Naive B cell (primary cell): ENCODE results near the gene CAMK4. TPM values are rescaled to one million over a fixed set of nuclear protein-coding genes. Genes with fewer than 3 reads are reported as not detected.
"Not testable (repeated sequence)": the region's sequence is repeated elsewhere in the genome, so short reads cannot be mapped to it uniquely, and the experiment has no call there.

Source experiments
- ATAC-seq, 2 donors: fragments of 150-1000 bp; cut with Tn5 transposase; 2 replicates each; pipeline ENCODE4 v1.10.0; 2021; ENCODE audit warnings: low read depth in 2 of 2, mild to moderate bottlenecking in 2 of 2, moderate library complexity in 2 of 2
- DNase-seq: peaks from one replicate; pipeline ENCODE4 v3.0.0; 2022
- H3K27ac Mint-ChIP-seq, 6 donors: one replicate each; pipeline ENCODE4 v1.8.0; 2020 to 2022; ENCODE audit warnings: mild to moderate bottlenecking in 6 of 6, mixed read lengths in 6 of 6, moderate library complexity in 5 of 6, inconsistent platforms in 2 of 6
- H3K27me3 Mint-ChIP-seq, 3 donors: one replicate each; pipeline ENCODE4 v1.8.0; 2021 to 2022; ENCODE audit warnings: mixed read lengths in 3 of 3, mild to moderate bottlenecking in 1 of 3
- H3K36me3 Mint-ChIP-seq, 2 donors: one replicate each; pipeline ENCODE4 v1.8.0; 2020 to 2022; ENCODE audit warnings: mixed read lengths in 2 of 2, inconsistent platforms in 1 of 2, mild to moderate bottlenecking in 1 of 2
- H3K4me1 Mint-ChIP-seq, 3 donors: one replicate each; pipeline ENCODE4 v1.8.0; 2020 to 2022; ENCODE audit warnings: mixed read lengths in 3 of 3, inconsistent platforms in 1 of 3, mild to moderate bottlenecking in 1 of 3, moderate library complexity in 1 of 3
- H3K4me3 Mint-ChIP-seq, 8 donors: one replicate each; pipeline ENCODE4 v1.8.0; 2020 to 2022; ENCODE audit warnings: mild to moderate bottlenecking in 8 of 8, mixed read lengths in 8 of 8, moderate library complexity in 8 of 8, inconsistent platforms in 2 of 8
- H3K9me3 Mint-ChIP-seq, 7 donors: one replicate each; pipeline ENCODE4 v1.8.0; 2020 to 2022; ENCODE audit warnings: mixed read lengths in 7 of 7, mild to moderate bottlenecking in 5 of 7, inconsistent platforms in 2 of 7, moderate library complexity in 1 of 7
- polyA plus RNA-seq, 6 donors: library from polyadenylated mRNA; unstranded; fragments of 300-500 nt; fragmentation: Illumina TruSeq; gene quantifications; one replicate each; pipeline ENCODE4 v1.2.3, GENCODE V29; 2021; ENCODE audit warnings: low read depth in 6 of 6

The CAMK4 gene
- polyA plus RNA-seq, 6 donors from 2014 or later = 0.13 to 0.97 (median 0.59) TPM

- no peak overlapping the region for H3K27ac Mint-ChIP-seq
- no peaks in the 10 kb centered on the region for H3K9me3 Mint-ChIP-seq
- no peaks in the 10 kb centered on the region for H3K36me3 Mint-ChIP-seq
- H3K27me3 Mint-ChIP-seq = no peaks in the 10 kb centered on the region
- H3K4me1 Mint-ChIP-seq = no peaks in the 10 kb centered on the region
- no peak for ATAC-seq
- no peak for DNase-seq
- no peak overlapping the region for H3K4me3 Mint-ChIP-seq
Observed at GRCh38 chr5:111392181-111392580, 168.0 kb downstream of the CAMK4 start.

DNA sequence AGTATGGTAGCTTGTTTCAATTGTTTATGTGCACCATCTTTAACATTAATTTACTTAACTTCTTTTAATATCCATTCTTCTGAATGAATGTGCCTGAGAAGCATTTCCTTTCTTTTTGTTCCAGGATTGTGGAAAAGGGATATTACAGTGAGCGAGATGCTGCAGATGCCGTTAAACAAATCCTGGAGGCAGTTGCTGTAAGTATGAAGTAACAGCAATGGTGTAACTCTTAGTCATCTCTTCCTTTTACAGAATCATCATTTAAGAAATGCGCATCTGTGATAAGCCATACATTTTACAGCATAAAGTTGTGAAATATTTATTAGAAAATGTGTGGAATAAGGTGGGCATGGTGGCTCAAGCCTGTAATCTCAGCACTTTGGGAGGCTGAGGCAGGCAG, 170.4 kb downstream of the CAMK4 start:
- Mint-ChIP-seq H3K9me3 (no peaks in the 10 kb centered on the region), H3K4me1 (no peaks in the 10 kb centered on the region), H3K27me3 (peaks cover 0 to 6% (median 0%) of the 10 kb centered on the region in 3 donors), H3K27ac (no peak overlapping the region), H3K36me3 (no peaks in the 10 kb centered on the region), H3K4me3 (no peak overlapping the region)
- ATAC-seq = no peak
- no peak for DNase-seq

- Mint-ChIP-seq H3K27ac (no peak overlapping the region), H3K4me1 (no peaks in the 10 kb centered on the region), H3K4me3 (no peak overlapping the region), H3K9me3 (no peaks in the 10 kb centered on the region), H3K27me3 (peaks cover 0 to 7% (median 0%) of the 10 kb centered on the region in 3 donors), H3K36me3 (no peaks in the 10 kb centered on the region)
- ATAC-seq (no peak), DNase-seq (no peak)
Observed at GRCh38 chr5:111398013-111398412, 173.8 kb downstream of the CAMK4 start.

DNA sequence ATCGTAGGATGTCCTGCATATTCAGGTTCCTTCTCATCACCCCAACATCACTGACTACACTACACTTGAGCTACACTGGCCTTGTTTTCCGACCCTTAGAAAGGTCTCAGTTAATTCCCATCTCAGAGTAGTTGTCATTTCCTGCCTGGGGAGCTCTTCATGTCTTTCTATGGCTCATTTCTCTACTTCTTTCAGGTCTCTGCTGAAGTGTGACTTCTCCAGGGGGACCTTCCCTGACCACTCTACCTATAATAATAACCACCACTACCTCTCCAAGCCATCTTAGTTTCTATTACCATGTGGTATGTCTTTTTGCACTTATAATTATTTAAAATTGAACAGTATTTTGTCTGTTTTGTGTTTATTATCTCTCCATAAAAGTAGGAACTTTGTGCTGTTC, 174.9 kb downstream of the CAMK4 start:
- no peaks in the 10 kb centered on the region for H3K9me3 Mint-ChIP-seq
- H3K4me3 Mint-ChIP-seq = no peak overlapping the region
- no peaks in the 10 kb centered on the region for H3K36me3 Mint-ChIP-seq
- DNase-seq (no peak), ATAC-seq (no peak)
- no peak overlapping the region for H3K27ac Mint-ChIP-seq
- H3K4me1 Mint-ChIP-seq = no peaks in the 10 kb centered on the region
- peaks cover 0 to 7% (median 0%) of the 10 kb centered on the region in 3 donors for H3K27me3 Mint-ChIP-seq

GRCh38 chr5:111401906-111402305, 177.7 kb downstream of the CAMK4 start:
- ATAC-seq (no peak), DNase-seq (no peak)
- no peaks in the 10 kb centered on the region for H3K36me3 Mint-ChIP-seq
- no peak overlapping the region for H3K4me3 Mint-ChIP-seq
- no peaks in the 10 kb centered on the region for H3K4me1 Mint-ChIP-seq
- H3K27ac Mint-ChIP-seq = no peak overlapping the region
- peaks cover 0 to 7% (median 0%) of the 10 kb centered on the region in 3 donors for H3K27me3 Mint-ChIP-seq
- peaks cover 0 to 5% (median 0%) of the 10 kb centered on the region in 7 donors for H3K9me3 Mint-ChIP-seq

DNA sequence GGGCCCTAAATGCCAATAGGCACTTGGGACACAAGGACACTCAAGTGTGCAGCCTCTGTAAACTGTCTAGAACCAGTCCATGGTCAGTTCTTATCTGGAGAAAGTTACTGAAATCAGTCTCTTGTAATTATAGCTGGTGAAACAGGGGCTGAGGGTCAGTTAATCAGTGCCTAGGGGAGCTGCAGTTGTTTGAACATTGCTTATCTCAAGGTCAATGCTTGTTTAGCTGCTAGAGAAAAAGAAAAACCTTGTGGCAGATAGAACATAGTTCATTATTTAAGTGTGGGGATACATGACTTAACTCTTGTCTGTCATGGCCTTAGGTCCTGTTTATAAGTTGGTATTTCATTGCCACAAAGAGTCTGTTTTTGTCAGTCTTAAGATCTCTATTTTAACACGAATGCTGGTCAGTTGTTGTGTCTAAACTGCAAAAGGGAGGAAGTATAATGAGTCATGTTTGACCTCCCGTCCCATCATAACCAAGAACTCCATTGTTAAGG, 180.1 kb downstream of the CAMK4 start:
- Mint-ChIP-seq H3K9me3 (peaks cover 0 to 13% (median 5%) of the 10 kb centered on the region in 7 donors), H3K27ac (no peak overlapping the region), H3K27me3 (peaks cover 0 to 4% (median 0%) of the 10 kb centered on the region in 3 donors), H3K36me3 (no peaks in the 10 kb centered on the region), H3K4me1 (no peaks in the 10 kb centered on the region), H3K4me3 (no peak overlapping the region)
- ATAC-seq (no peak), DNase-seq (no peak)

GRCh38 chr5:111407562-111407961, 183.4 kb downstream of the CAMK4 start:
- Mint-ChIP-seq H3K36me3 (peaks cover 0 to 4% of the 10 kb centered on the region in 2 donors), H3K4me3 (no peak overlapping the region), H3K4me1 (no peaks in the 10 kb centered on the region), H3K9me3 (peaks cover 0 to 20% (median 5%) of the 10 kb centered on the region in 7 donors), H3K27ac (no peak overlapping the region), H3K27me3 (no peaks in the 10 kb centered on the region)
- ATAC-seq (no peak), DNase-seq (no peak)

GRCh38 chr5:111408817-111409216, 184.6 kb downstream of the CAMK4 start:
- no peak for ATAC-seq
- H3K27me3 Mint-ChIP-seq = no peaks in the 10 kb centered on the region
- H3K27ac Mint-ChIP-seq = no peak overlapping the region
- H3K4me3 Mint-ChIP-seq = no peak overlapping the region
- DNase-seq = no peak
- peaks cover 0 to 20% (median 5%) of the 10 kb centered on the region in 7 donors for H3K9me3 Mint-ChIP-seq
- H3K36me3 Mint-ChIP-seq = peaks cover 0 to 4% of the 10 kb centered on the region in 2 donors
- H3K4me1 Mint-ChIP-seq = no peaks in the 10 kb centered on the region

- H3K4me1 Mint-ChIP-seq, H3K27ac Mint-ChIP-seq, H3K27me3 Mint-ChIP-seq, H3K36me3 Mint-ChIP-seq, ATAC-seq, H3K4me3 Mint-ChIP-seq, DNase-seq: not testable (repeated sequence)
- H3K9me3 Mint-ChIP-seq = peaks cover 0 to 20% (median 5%) of the 10 kb centered on the region in 7 donors
Observed at GRCh38 chr5:111409266-111409665, 185.1 kb downstream of the CAMK4 start.

GRCh38 chr5:111410067-111410466, 185.9 kb downstream of the CAMK4 start:
- not testable (repeated sequence) for H3K27me3 Mint-ChIP-seq, ATAC-seq, H3K36me3 Mint-ChIP-seq, H3K4me1 Mint-ChIP-seq, DNase-seq, H3K4me3 Mint-ChIP-seq
- Mint-ChIP-seq H3K9me3 (peaks cover 0 to 20% (median 5%) of the 10 kb centered on the region in 7 donors), H3K27ac (peak overlapping the region in 1 of 6 donors; percentile 59)

GRCh38 chr5:111411301-111411700, 187.1 kb downstream of the CAMK4 start:
- Mint-ChIP-seq H3K9me3 (peaks cover 0 to 20% (median 5%) of the 10 kb centered on the region in 7 donors), H3K4me3 (no peak overlapping the region), H3K27me3 (no peaks in the 10 kb centered on the region), H3K27ac (no peak overlapping the region), H3K36me3 (peaks cover 0 to 4% of the 10 kb centered on the region in 2 donors), H3K4me1 (no peaks in the 10 kb centered on the region)
- no peak for ATAC-seq
- DNase-seq = no peak

- DNase-seq = no peak
- Mint-ChIP-seq H3K9me3 (peaks cover 0 to 13% (median 5%) of the 10 kb centered on the region in 7 donors), H3K27me3 (no peaks in the 10 kb centered on the region), H3K4me3 (no peak overlapping the region), H3K27ac (no peak overlapping the region), H3K4me1 (no peaks in the 10 kb centered on the region), H3K36me3 (peaks cover 0 to 4% of the 10 kb centered on the region in 2 donors)
- no peak for ATAC-seq
Observed at GRCh38 chr5:111412593-111412992, 188.4 kb downstream of the CAMK4 start.

DNA sequence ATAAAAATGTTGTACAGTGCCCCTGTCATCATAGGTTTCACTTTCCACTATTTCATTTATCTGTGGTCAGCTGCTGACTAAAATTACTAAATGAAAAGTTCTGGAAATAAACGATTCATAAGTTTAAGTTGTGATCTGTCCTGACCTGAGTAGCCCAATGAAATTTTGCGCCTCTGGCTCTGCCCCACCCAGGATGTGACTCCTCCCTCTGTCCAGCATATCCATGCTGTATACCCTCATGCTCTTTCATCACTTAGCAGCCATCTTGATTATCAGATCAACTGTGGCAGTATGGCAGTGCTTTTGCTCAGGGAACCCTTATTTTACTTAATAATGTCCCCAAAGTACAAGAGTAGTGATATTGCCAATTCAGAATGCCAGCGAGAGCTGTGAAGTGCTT, 190.9 kb downstream of the CAMK4 start:
- Mint-ChIP-seq H3K4me1 (no peaks in the 10 kb centered on the region), H3K27ac (no peak overlapping the region), H3K27me3 (no peaks in the 10 kb centered on the region), H3K36me3 (peaks cover 0 to 1% of the 10 kb centered on the region in 2 donors), H3K9me3 (peaks cover 0 to 10% (median 3%) of the 10 kb centered on the region in 7 donors), H3K4me3 (no peak overlapping the region)
- DNase-seq (no peak), ATAC-seq (no peak)

DNA sequence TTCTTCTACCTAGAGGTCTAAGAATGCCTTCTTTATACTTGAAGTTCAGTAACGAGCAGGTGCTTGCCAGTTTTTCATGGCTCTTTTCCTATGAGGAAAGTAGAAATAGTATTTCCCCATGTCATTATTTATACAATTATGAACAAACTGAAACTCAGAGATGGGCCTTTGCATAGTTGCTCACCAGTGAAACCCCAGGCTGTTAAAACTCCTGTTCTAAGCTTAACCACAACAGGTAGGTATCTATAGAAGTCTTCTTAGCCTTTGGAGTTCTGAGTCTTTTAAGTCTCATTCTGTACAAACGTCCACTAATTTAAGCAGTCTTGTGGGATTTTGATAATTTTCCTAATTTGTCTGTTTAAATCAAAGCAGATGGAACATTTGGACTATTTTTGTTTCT, 198.1 kb downstream of the CAMK4 start:
- no peak overlapping the region for H3K27ac Mint-ChIP-seq
- H3K36me3 Mint-ChIP-seq = no peaks in the 10 kb centered on the region
- DNase-seq (no peak), ATAC-seq (no peak)
- H3K9me3 Mint-ChIP-seq = peaks cover 0 to 16% (median 4%) of the 10 kb centered on the region in 7 donors
- H3K27me3 Mint-ChIP-seq = no peaks in the 10 kb centered on the region
- H3K4me1 Mint-ChIP-seq = no peaks in the 10 kb centered on the region
- no peak overlapping the region for H3K4me3 Mint-ChIP-seq
